GM12801 (cell line): Measurements from ENCODE around the gene ROPN1L.

Experiments
- TF ChIP-seq, protein P1 (sequence below): IDR thresholded peaks from one replicate; pipeline ENCODE4 v1.5.1; 2011; ENCODE audit warnings: control low read depth; ENCODE audit not compliant: insufficient read length; ENCODE audit errors: extremely low read depth

Gene ROPN1L

GRCh38 chr5:10475931-10476676 lies 34.4 kb downstream of the ROPN1L start:
- TF ChIP-seq, protein P1, sequence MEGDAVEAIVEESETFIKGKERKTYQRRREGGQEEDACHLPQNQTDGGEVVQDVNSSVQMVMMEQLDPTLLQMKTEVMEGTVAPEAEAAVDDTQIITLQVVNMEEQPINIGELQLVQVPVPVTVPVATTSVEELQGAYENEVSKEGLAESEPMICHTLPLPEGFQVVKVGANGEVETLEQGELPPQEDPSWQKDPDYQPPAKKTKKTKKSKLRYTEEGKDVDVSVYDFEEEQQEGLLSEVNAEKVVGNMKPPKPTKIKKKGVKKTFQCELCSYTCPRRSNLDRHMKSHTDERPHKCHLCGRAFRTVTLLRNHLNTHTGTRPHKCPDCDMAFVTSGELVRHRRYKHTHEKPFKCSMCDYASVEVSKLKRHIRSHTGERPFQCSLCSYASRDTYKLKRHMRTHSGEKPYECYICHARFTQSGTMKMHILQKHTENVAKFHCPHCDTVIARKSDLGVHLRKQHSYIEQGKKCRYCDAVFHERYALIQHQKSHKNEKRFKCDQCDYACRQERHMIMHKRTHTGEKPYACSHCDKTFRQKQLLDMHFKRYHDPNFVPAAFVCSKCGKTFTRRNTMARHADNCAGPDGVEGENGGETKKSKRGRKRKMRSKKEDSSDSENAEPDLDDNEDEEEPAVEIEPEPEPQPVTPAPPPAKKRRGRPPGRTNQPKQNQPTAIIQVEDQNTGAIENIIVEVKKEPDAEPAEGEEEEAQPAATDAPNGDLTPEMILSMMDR: no peak

DNA sequence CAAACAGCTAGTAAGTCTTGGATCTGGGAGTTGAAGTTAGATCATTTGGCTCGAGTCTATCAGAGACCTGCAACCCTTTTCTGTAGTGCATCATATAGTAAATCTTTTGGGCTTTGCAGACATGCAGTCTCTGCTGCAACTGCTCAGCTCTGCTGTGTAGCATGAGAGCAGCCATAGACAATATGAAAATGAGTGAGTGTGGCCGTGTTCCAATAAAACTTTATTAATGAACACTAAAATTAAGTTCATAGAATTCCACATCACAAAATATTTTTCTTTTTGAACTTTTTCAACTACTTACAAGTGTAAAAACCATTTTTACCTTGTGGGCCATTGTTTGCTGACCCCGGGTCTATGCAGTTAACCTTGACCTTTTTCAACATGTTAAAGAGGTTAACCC lies 35.2 kb downstream of the ROPN1L start:
- TF ChIP-seq, protein P1: no peak

DNA sequence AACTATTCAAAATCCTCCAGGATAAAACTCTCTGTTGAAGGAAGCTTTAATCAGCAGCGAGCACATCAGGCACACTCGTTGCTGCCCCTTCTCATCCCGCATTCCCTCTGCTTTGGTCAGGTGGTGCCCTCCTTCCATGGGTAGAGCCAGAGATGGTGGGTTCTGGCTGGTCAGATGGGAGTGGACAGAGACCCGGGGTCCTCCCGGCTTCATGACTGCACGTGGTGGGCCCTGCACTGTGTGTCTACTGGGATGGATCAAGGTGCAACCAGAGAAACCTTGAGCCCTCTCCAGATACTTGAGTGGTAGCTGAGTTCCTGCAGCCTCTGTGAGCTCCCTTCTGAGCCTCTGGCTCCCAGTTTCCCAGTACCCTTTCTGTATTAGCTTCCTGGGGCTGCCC lies 36.3 kb downstream of the ROPN1L start:
- TF ChIP-seq, protein P1: no peak

- TF ChIP-seq, protein P1: no peak
These were observed 36.8 kb downstream of the ROPN1L start for GRCh38 chr5:10478436-10478835.

DNA sequence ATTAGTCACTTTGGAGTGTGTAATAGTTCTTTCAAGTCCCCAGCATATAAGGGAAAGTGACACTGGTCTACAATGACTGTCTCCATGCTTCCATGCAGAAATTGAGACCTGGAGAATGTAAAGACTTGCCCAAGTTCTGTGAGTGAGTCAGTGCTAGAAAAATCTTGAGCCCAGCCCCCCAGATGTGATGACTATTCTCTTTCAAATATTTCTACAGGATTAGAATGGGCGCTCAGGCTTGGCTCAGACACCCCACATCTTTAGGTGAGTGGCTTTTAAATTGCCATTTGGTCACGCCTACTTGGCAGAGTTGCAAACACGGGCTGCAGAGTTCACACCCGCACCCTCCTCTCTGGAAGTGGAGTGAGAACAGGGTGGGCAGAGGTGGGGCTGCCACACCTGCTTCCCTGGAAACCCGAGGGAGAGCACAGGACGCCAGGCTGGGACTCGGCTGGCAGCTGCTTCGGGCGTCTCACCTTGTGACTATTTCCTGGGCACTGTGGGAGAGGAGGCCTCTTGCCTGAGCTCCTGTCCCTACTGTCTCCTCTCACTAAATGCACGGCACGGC lies 37.6 kb downstream of the ROPN1L start:
- TF ChIP-seq, protein P1: no peak

DNA sequence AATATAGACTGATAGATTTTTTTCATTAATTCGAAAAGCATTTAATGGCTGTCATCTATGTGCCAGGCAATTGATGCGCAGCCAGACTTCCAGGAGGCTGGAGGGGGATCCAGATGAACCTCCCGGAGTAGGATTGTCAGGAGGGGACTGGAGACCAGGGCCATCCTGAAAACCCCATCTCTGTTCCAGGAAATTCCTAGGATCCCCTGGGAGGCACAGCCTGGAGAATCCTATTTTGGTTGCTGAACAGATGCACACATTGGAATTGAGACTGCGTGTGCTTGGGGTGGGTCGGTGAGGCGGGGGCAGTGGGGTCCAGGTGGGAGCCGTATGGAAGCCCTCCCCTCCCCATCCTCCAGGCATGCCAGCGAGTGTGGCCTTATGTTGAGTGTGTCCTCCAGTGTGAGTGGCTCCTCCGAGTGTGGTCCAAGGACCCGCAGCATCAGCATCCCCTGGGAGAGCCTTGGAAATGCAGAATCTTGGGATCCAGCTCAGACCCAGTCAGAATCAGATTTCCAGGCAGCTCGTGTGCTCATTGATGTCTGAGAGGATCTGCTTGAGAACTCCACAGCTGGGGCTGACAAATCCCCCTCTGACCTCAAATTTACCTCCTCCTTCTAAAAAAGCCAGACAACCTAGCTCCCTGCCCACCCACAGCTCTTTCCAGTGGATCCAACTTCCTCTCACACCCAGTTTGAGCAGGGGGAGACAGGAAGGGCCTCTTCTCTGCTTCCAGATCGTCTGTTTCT lies 38.7 kb downstream of the ROPN1L start:
- TF ChIP-seq, protein P1: no peak

DNA sequence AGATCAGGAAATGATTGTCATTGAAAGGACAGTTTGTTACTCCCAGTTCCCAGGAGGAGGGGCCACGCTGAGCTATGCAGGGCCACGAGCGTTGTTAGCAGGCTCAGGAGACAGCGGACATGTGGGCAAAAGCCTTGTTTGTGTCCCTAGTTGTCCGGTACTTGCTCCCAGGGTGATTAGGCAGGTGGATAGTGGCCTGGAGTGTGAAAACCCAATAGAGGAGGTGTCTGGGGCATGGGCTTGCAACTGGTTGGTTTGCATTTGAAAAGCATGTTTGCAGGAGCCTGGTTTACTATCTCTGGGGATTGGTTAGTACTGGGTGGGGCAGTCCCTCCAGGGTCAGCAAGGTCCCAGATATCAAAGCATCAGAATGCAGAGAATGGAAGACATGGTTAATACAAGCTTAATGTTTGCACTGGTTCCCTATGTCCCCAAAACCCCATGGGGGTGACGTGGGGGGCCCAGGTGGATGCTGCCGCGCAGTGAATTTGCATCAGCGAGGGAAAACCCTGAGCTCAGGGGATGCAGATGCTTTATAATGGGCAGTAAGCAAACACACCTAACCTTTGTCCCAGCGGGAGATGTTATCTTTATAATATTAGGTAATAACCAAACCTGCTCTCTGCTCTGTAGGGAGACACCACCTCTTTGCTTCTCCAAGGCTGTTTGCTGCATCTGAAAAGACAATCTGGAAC lies 39.7 kb downstream of the ROPN1L start:
- TF ChIP-seq, protein P1: no peak
